C4-2B (cell line): ENCODE data around the gene OAS3.

Experiments used
- ZFX ChIP-seq: fragments of 450-650 bp; IDR thresholded peaks from 2 replicates; pipeline ENCODE4 v1.6.1; 2017
- TF ChIP-seq, protein P1 (sequence below): fragments of 450-650 bp; conservative IDR thresholded peaks from 2 replicates; pipeline ENCODE4 v1.5.1; 2017; ENCODE audit warnings: mild to moderate bottlenecking

DNA sequence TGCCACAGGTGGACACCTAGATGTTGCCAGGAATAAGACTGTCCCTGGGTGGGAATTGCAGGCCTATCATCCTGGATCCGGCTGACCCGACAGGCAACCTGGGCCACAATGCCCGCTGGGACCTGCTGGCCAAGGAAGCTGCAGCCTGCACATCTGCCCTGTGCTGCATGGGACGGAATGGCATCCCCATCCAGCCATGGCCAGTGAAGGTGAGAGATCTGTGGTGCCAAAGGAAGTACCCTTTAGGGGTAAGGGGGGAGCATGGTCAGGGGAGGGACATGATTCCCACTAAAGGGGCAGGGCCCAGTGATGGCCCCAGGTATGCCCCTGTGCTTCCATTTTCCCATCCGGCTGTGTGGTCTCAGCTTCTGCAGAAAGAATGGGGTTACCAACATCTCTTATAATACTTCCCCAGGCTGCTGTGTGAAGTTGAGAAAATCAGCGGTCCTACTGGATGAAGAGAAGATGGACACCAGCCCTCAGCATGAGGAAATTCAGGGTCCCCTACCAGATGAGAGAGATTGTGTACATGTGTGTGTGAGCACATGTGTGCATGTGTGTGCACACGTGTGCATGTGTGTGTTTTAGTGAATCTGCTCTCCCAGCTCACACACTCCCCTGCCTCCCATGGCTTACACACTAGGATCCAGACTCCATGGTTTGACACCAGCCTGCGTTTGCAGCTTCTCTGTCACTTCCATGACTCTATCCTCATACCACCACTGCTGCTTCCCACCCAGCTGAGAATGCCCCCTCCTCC, 31.5 kb downstream of the OAS3 start:
- TF ChIP-seq, protein P1, sequence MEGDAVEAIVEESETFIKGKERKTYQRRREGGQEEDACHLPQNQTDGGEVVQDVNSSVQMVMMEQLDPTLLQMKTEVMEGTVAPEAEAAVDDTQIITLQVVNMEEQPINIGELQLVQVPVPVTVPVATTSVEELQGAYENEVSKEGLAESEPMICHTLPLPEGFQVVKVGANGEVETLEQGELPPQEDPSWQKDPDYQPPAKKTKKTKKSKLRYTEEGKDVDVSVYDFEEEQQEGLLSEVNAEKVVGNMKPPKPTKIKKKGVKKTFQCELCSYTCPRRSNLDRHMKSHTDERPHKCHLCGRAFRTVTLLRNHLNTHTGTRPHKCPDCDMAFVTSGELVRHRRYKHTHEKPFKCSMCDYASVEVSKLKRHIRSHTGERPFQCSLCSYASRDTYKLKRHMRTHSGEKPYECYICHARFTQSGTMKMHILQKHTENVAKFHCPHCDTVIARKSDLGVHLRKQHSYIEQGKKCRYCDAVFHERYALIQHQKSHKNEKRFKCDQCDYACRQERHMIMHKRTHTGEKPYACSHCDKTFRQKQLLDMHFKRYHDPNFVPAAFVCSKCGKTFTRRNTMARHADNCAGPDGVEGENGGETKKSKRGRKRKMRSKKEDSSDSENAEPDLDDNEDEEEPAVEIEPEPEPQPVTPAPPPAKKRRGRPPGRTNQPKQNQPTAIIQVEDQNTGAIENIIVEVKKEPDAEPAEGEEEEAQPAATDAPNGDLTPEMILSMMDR, result no peak
- TF ChIP-seq ZFX, result no peak
